GM21576 (cell line): ENCODE measurements around the gene CSNK2A1.
A peak's percentile ranks its signal among the peaks of the same experiment; 100 is the strongest.
"Not testable (repeated sequence)": the region's sequence is repeated elsewhere in the genome, so short reads cannot be mapped to it uniquely, and the experiment has no call there.

Experiments used
- ATAC-seq: cut with Tn5 transposase; IDR thresholded peaks from one replicate; pipeline ENCODE4 v1.9.1; 2021; ENCODE audit warnings: mild to moderate bottlenecking, moderate library complexity; ENCODE audit not compliant: unreplicated experiment

CSNK2A1 gene

GRCh38 chr20:496126-496696, 47.4 kb downstream of the CSNK2A1 start:
- no peak for ATAC-seq

GRCh38 chr20:492159-492558, 51.4 kb downstream of the CSNK2A1 start:
- no peak for ATAC-seq

- no peak for ATAC-seq
Observed at GRCh38 chr20:487655-488054, 55.9 kb downstream of the CSNK2A1 start.

- ATAC-seq, result no peak
Observed at GRCh38 chr20:483815-484644, 59.6 kb downstream of the CSNK2A1 start.

GRCh38 chr20:481167-481566, 62.4 kb downstream of the CSNK2A1 start:
- ATAC-seq, result no peak

GRCh38 chr20:480044-480443, 63.5 kb downstream of the CSNK2A1 start:
- no peak for ATAC-seq

GRCh38 chr20:479487-479886, 64.1 kb downstream of the CSNK2A1 start:
- no peak for ATAC-seq

- no peak for ATAC-seq
Observed at GRCh38 chr20:478949-479429, 64.6 kb downstream of the CSNK2A1 start.

- ATAC-seq, result no peak
Observed at GRCh38 chr20:478010-478948, 65.3 kb downstream of the CSNK2A1 start.

- ATAC-seq, result not testable (repeated sequence)
Observed at GRCh38 chr20:476561-477249, 66.9 kb downstream of the CSNK2A1 start.

- ATAC-seq, result no peak
Observed at GRCh38 chr20:475463-476357, 67.9 kb downstream of the CSNK2A1 start.

- no peak for ATAC-seq
Observed at GRCh38 chr20:474581-474980, 69.0 kb downstream of the CSNK2A1 start.

GRCh38 chr20:472889-473292, 70.7 kb downstream of the CSNK2A1 start:
- no peak for ATAC-seq

GRCh38 chr20:472137-472846, 71.3 kb downstream of the CSNK2A1 start:
- no peak for ATAC-seq

- no peak for ATAC-seq
Observed at GRCh38 chr20:469746-470490, 73.7 kb downstream of the CSNK2A1 start.

GRCh38 chr20:467755-468154, 75.8 kb downstream of the CSNK2A1 start:
- ATAC-seq, result no peak

GRCh38 chr20:462199-462991, 81.2 kb downstream of the CSNK2A1 start, which contains the start of gene TBC1D20:
TSS of gene TBC1D20 (minus strand) at chr20:462533. CDS start at chr20:462405, 128 bp downstream.
- ATAC-seq, result peak; percentile 91
